HG03280 (cell line): ENCODE measurements around the gene BEX3.
"Not testable (repeated sequence)": the region's sequence is repeated elsewhere in the genome, so short reads cannot be mapped to it uniquely, and the experiment has no call there.

Source experiments
- ATAC-seq: cut with Tn5 transposase; IDR thresholded peaks from one replicate; pipeline ENCODE4 v1.9.1; 2021; ENCODE audit warnings: mild to moderate bottlenecking, moderate library complexity; ENCODE audit not compliant: unreplicated experiment

BEX3 gene

GRCh38 chrX:103378990-103379389 is 2.7 kb downstream of the BEX3 start:
- ATAC-seq = no peak

GRCh38 chrX:103382877-103383276 is 6.5 kb downstream of the BEX3 start:
- no peak for ATAC-seq

GRCh38 chrX:103384672-103385071 is 8.3 kb downstream of the BEX3 start:
- no peak for ATAC-seq

- not testable (repeated sequence) for ATAC-seq
Observed at GRCh38 chrX:103385283-103385830, 9.0 kb downstream of the BEX3 start.

- no peak for ATAC-seq
Observed at GRCh38 chrX:103386332-103386731, 10.0 kb downstream of the BEX3 start.

GRCh38 chrX:103393487-103393886 is 17.1 kb downstream of the BEX3 start:
- ATAC-seq = no peak

GRCh38 chrX:103396186-103396585 is 19.8 kb downstream of the BEX3 start:
- ATAC-seq = no peak

GRCh38 chrX:103396660-103397059 is 20.3 kb downstream of the BEX3 start:
- no peak for ATAC-seq

- no peak for ATAC-seq
Observed at GRCh38 chrX:103397707-103398106, 21.4 kb downstream of the BEX3 start.

GRCh38 chrX:103398421-103398864 is 22.1 kb downstream of the BEX3 start:
- no peak for ATAC-seq

GRCh38 chrX:103399744-103400143 is 23.4 kb downstream of the BEX3 start:
- no peak for ATAC-seq

- no peak for ATAC-seq
Observed at GRCh38 chrX:103400931-103401330, 24.6 kb downstream of the BEX3 start.

GRCh38 chrX:103404231-103405008 is 28.1 kb downstream of the BEX3 start:
- peak; percentile 94 for ATAC-seq

- no peak for ATAC-seq
Observed at GRCh38 chrX:103405009-103405333, 28.6 kb downstream of the BEX3 start.

- ATAC-seq = no peak
Observed at GRCh38 chrX:103406256-103406655, 29.9 kb downstream of the BEX3 start.

- ATAC-seq = no peak
Observed at GRCh38 chrX:103407776-103408175, 31.4 kb downstream of the BEX3 start.

GRCh38 chrX:103411721-103412120 is 35.4 kb downstream of the BEX3 start:
- ATAC-seq = not testable (repeated sequence)

- no peak for ATAC-seq
Observed at GRCh38 chrX:103413705-103414387, 37.5 kb downstream of the BEX3 start.

GRCh38 chrX:103414561-103414960 is 38.2 kb downstream of the BEX3 start:
- no peak for ATAC-seq

GRCh38 chrX:103415068-103415467 is 38.7 kb downstream of the BEX3 start:
- no peak for ATAC-seq

- ATAC-seq = no peak
Observed at GRCh38 chrX:103415528-103415927, 39.2 kb downstream of the BEX3 start.

- ATAC-seq = no peak
Observed at GRCh38 chrX:103417370-103417769, 41.0 kb downstream of the BEX3 start.
